Liver (tissue), 9 donors: Measurements from ENCODE around the gene FAM241B. TPM values are rescaled to one million over a fixed set of nuclear protein-coding genes. Genes with fewer than 3 reads are reported as not detected.

Experiments
- DNase-seq: peaks from one replicate; pipeline ENCODE4 v3.0.0-alpha.2; 2017; ENCODE audit warnings: low spot score
- H3K27ac ChIP-seq, 2 donors: one replicate each; pipeline ENCODE4 v1.7.0; 2013; ENCODE audit warnings: inconsistent platforms in 2 of 2, low read length in 2 of 2, control low read depth in 1 of 2, low read depth in 1 of 2, mild to moderate bottlenecking in 1 of 2
- H3K27me3 ChIP-seq, 4 donors: one replicate each; pipeline versions ENCODE4 v1.6.1 to v1.7.0; 2013; ENCODE audit warnings: low read length in 3 of 4, inconsistent platforms in 1 of 4, mild to moderate bottlenecking in 1 of 4, moderate library complexity in 1 of 4; ENCODE audit not compliant: control insufficient read depth in 4 of 4, insufficient read depth in 4 of 4
- H3K36me3 ChIP-seq, 4 donors: one replicate each; pipeline versions ENCODE4 v1.6.1 to v1.7.0; 2013; ENCODE audit warnings: low read length in 3 of 4, mild to moderate bottlenecking in 3 of 4, low read depth in 1 of 4, moderate library complexity in 1 of 4; ENCODE audit not compliant: control insufficient read depth in 4 of 4, insufficient read depth in 3 of 4
- H3K4me1 ChIP-seq, 4 donors: one replicate each; pipeline versions ENCODE4 v1.6.1 to v1.7.0; 2013; ENCODE audit warnings: low read length in 3 of 4, mild to moderate bottlenecking in 3 of 4, moderate library complexity in 1 of 4; ENCODE audit not compliant: control insufficient read depth in 4 of 4, insufficient read depth in 4 of 4
- H3K4me3 ChIP-seq, 3 donors: one replicate each; pipeline versions ENCODE4 v1.6.1 to v1.7.0; 2013; ENCODE audit warnings: low read length in 3 of 3, control low read depth in 1 of 3, low read depth in 1 of 3, mild to moderate bottlenecking in 1 of 3
- H3K9ac ChIP-seq, 2 donors: one replicate each; pipeline ENCODE4 v1.7.0; 2013; ENCODE audit warnings: low read length in 2 of 2, mild to moderate bottlenecking in 2 of 2, moderate library complexity in 2 of 2, control low read depth in 1 of 2, low read depth in 1 of 2
- H3K9me3 ChIP-seq, 4 donors: one replicate each; pipeline versions ENCODE4 v1.6.1 to v1.7.0; 2013; ENCODE audit warnings: low read length in 3 of 4; ENCODE audit not compliant: control insufficient read depth in 4 of 4
- EGR1 ChIP-seq, 2 donors: IDR thresholded peaks; 2 replicates each; pipeline ENCODE4 v1.6.1; 2016 to 2018; ENCODE audit warnings: antibody characterized with exemption in 2 of 2, low read depth in 2 of 2
- FOXA1 ChIP-seq: IDR thresholded peaks from 2 replicates; pipeline ENCODE4 v1.6.1; 2016; ENCODE audit warnings: antibody characterized with exemption
- FOXA2 ChIP-seq: IDR thresholded peaks from 2 replicates; pipeline ENCODE4 v1.6.1; 2016; ENCODE audit warnings: antibody characterized with exemption
- HNF4A ChIP-seq, 2 donors: conservative IDR thresholded peaks; 2 replicates each; pipeline ENCODE4 v1.6.1; 2016; ENCODE audit warnings: antibody characterized with exemption in 2 of 2, mild to moderate bottlenecking in 2 of 2
- JUND ChIP-seq, 2 donors: IDR thresholded peaks; 2 replicates each; pipeline ENCODE4 v1.6.1; 2016; ENCODE audit warnings: antibody characterized with exemption in 2 of 2
- NR2F2 ChIP-seq: IDR thresholded peaks from 2 replicates; pipeline ENCODE4 v1.6.1; 2016; ENCODE audit warnings: antibody characterized with exemption
- RAD21 ChIP-seq, 2 donors: IDR thresholded peaks; 2 replicates each; pipeline ENCODE4 v1.6.1; 2016; ENCODE audit warnings: antibody characterized with exemption in 2 of 2, mild to moderate bottlenecking in 2 of 2
- SP1 ChIP-seq: IDR thresholded peaks from 2 replicates; pipeline ENCODE4 v1.6.1; 2018; ENCODE audit warnings: antibody characterized with exemption, mild to moderate bottlenecking
- TAF1 ChIP-seq: conservative IDR thresholded peaks from 2 replicates; pipeline ENCODE4 v1.6.1; 2016; ENCODE audit warnings: antibody characterized with exemption, mild to moderate bottlenecking
- YY1 ChIP-seq: IDR thresholded peaks from 2 replicates; pipeline ENCODE4 v1.6.1; 2016; ENCODE audit warnings: antibody characterized with exemption, mild to moderate bottlenecking
- WGBS: extraction: QIAGEN DNeasy Blood & Tissue Kit; methylation state at CpG from one replicate; pipeline ENCODE4 v1.1.7; 2013; 5-methylcytosine and 5-hydroxymethylcytosine counted together
- polyA plus RNA-seq, 2 donors: library from polyadenylated mRNA; stranded (reverse) in 1 of 2; unstranded in 1 of 2; fragments of 200-250 nt in 1 of 2; fragments of >200 nt in 1 of 2; fragmentation: Nextera tagmentation in 1 of 2; extraction: Ambion mirVana in 1 of 2; gene quantifications; one replicate each; pipeline versions ENCODE4 v1.2.1 to v1.2.3, GENCODE V29; 2013 to 2015
- total RNA-seq, 2 donors: library from RNA; depleted of rRNA; stranded (reverse); fragments of >200 nt; gene quantifications; one replicate each; pipeline ENCODE4 v1.2.3, GENCODE V29; 2014
- TF ChIP-seq, protein P1 (sequence below): IDR thresholded peaks from 2 replicates; pipeline ENCODE4 v1.6.1; 2016; ENCODE audit warnings: antibody characterized with exemption, mild to moderate bottlenecking
- TF ChIP-seq, protein P2 (sequence below): IDR thresholded peaks from 2 replicates; pipeline ENCODE4 v1.6.1; 2016; ENCODE audit warnings: antibody characterized with exemption
- TF ChIP-seq, protein P3 (sequence below): IDR thresholded peaks from 2 replicates; pipeline ENCODE4 v1.6.1; 2016; ENCODE audit warnings: antibody characterized with exemption
- TF ChIP-seq, protein P4 (sequence below): IDR thresholded peaks from 2 replicates; pipeline ENCODE4 v1.6.1; 2016; ENCODE audit warnings: antibody characterized with exemption
- TF ChIP-seq, protein P5 (sequence below): fragments of 150-350 bp; IDR thresholded peaks from 2 replicates; pipeline ENCODE4 v1.5.1; 2017; ENCODE audit warnings: improper control_type of control experiment, low read depth, low read length; ENCODE audit not compliant: missing input control
- donor health status: healthy.
- donor health status: healthy.
- donor health status: healthy.
- donor health status: healthy.
- donor health status: healthy.

FAM241B gene
- total and polyA plus RNA-seq, 4 donors = 0.84 to 2.5 (median 1.7) TPM

DNA sequence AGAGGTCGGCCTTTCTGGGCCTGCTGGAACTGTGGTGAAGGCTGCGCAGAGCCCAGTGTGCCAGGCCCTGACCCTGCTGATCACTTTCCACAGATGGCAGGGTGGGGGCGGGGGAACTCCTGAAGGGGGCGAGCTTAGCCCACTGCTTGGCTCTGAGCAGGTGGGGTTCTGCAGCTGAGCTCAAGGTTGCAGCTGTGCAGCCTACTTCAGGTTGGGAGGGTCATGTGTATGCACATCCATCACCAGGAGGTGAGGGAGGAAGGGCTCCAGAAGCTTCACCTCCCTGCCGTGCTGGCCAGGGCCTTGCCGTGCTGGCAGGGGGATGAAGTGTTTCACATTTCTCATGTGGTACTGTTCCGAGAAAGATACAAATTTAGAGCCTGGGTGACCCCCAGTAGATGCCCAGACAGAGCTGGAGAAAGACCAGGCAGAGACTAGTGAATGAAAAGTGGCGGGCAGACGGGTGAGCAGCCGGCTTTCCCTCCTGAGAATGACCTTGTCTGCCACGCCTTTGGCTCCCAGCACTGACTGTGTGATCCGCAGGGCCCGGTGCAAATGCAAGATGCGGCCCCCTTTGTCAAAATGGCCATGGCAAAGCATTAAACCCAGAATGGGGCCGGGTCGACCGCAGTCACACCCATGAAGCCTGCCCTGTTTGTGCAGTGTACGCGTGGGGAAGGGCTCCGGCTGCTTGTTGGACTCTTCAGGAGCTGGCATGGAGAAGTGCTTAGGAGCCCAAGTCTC is 25.2 kb downstream of the FAM241B start:
- Histone ChIP-seq H3K36me3 (no peaks in the 10 kb centered on the region), H3K27me3 (no peaks in the 10 kb centered on the region), H3K9me3 (no peaks in the 10 kb centered on the region), H3K9ac (no peak overlapping the region), H3K4me3 (no peak overlapping the region), H3K4me1 (peaks cover 0 to 2% (median 0%) of the 10 kb centered on the region in 4 donors), H3K27ac (no peak overlapping the region)
- no peak for DNase-seq
- TF ChIP-seq EGR1 (IDR thresholded peaks at IDR 0.05; ENCODE audit: low read depth in 2 of 2) (no peak), YY1 (no peak), FOXA2 (no peak), RAD21 (IDR thresholded peaks at IDR 0.05) (no peak), SP1 (no peak), TAF1 (no peak), FOXA1 (no peak)
- TF ChIP-seq, protein P1, sequence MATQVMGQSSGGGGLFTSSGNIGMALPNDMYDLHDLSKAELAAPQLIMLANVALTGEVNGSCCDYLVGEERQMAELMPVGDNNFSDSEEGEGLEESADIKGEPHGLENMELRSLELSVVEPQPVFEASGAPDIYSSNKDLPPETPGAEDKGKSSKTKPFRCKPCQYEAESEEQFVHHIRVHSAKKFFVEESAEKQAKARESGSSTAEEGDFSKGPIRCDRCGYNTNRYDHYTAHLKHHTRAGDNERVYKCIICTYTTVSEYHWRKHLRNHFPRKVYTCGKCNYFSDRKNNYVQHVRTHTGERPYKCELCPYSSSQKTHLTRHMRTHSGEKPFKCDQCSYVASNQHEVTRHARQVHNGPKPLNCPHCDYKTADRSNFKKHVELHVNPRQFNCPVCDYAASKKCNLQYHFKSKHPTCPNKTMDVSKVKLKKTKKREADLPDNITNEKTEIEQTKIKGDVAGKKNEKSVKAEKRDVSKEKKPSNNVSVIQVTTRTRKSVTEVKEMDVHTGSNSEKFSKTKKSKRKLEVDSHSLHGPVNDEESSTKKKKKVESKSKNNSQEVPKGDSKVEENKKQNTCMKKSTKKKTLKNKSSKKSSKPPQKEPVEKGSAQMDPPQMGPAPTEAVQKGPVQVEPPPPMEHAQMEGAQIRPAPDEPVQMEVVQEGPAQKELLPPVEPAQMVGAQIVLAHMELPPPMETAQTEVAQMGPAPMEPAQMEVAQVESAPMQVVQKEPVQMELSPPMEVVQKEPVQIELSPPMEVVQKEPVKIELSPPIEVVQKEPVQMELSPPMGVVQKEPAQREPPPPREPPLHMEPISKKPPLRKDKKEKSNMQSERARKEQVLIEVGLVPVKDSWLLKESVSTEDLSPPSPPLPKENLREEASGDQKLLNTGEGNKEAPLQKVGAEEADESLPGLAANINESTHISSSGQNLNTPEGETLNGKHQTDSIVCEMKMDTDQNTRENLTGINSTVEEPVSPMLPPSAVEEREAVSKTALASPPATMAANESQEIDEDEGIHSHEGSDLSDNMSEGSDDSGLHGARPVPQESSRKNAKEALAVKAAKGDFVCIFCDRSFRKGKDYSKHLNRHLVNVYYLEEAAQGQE = no peak
- TF ChIP-seq, protein P2, sequence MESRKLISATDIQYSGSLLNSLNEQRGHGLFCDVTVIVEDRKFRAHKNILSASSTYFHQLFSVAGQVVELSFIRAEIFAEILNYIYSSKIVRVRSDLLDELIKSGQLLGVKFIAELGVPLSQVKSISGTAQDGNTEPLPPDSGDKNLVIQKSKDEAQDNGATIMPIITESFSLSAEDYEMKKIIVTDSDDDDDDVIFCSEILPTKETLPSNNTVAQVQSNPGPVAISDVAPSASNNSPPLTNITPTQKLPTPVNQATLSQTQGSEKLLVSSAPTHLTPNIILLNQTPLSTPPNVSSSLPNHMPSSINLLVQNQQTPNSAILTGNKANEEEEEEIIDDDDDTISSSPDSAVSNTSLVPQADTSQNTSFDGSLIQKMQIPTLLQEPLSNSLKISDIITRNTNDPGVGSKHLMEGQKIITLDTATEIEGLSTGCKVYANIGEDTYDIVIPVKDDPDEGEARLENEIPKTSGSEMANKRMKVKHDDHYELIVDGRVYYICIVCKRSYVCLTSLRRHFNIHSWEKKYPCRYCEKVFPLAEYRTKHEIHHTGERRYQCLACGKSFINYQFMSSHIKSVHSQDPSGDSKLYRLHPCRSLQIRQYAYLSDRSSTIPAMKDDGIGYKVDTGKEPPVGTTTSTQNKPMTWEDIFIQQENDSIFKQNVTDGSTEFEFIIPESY = no peak
- 92% methylated on average over 20 of the region's 20 CpGs for WGBS

DNA sequence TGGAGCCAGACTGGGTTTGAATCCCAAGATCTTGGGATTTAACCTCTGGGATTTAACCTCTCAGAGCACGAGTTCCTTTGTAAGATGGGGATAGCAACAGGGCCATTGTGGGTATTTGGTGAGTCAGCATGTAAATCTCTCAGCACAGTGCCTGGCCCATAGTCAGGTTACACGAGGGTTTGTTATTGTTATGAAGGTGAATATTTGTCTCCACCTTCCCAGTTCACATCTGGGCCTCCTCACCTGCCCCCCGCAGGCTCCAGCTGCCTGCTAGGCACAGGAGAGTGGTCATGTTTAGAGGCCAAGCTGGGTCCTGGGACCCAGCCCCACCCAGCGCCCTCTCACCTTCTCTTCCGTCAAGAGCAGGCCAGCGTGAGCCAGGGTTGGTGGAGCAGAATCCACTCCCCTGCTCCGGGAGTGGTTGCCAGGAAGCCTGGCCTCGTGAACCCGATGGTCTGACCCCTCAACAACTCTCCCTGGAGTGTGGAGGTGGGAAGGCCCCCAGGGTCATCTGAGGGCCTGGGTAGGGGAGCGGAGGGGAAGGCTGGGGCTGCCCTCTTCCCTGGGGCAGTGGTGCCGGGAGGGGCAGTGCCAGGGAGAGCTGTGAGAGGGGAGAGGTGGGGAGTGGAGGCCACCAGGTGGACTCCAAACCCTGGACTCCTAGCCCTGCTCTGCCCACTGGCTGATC is 26.0 kb downstream of the FAM241B start:
- TF ChIP-seq, protein P3, sequence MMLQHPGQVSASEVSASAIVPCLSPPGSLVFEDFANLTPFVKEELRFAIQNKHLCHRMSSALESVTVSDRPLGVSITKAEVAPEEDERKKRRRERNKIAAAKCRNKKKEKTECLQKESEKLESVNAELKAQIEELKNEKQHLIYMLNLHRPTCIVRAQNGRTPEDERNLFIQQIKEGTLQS = no peak
- TF ChIP-seq, protein P4, sequence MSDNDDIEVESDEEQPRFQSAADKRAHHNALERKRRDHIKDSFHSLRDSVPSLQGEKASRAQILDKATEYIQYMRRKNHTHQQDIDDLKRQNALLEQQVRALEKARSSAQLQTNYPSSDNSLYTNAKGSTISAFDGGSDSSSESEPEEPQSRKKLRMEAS = no peak
- TF ChIP-seq NR2F2 (no peak), HNF4A (conservative IDR thresholded peaks at IDR 0.05) (no peak), JUND (IDR thresholded peaks at IDR 0.05) (no peak), RAD21 (IDR thresholded peaks at IDR 0.05) (no peak)
- TF ChIP-seq, protein P2 = no peak
- TF ChIP-seq, protein P5, sequence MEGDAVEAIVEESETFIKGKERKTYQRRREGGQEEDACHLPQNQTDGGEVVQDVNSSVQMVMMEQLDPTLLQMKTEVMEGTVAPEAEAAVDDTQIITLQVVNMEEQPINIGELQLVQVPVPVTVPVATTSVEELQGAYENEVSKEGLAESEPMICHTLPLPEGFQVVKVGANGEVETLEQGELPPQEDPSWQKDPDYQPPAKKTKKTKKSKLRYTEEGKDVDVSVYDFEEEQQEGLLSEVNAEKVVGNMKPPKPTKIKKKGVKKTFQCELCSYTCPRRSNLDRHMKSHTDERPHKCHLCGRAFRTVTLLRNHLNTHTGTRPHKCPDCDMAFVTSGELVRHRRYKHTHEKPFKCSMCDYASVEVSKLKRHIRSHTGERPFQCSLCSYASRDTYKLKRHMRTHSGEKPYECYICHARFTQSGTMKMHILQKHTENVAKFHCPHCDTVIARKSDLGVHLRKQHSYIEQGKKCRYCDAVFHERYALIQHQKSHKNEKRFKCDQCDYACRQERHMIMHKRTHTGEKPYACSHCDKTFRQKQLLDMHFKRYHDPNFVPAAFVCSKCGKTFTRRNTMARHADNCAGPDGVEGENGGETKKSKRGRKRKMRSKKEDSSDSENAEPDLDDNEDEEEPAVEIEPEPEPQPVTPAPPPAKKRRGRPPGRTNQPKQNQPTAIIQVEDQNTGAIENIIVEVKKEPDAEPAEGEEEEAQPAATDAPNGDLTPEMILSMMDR = no peak

More for the DNA sequence above, 26.0 kb downstream of the FAM241B start:
- H3K9ac ChIP-seq = no peak overlapping the region
- no peaks in the 10 kb centered on the region for H3K27me3 ChIP-seq
- no peak overlapping the region for H3K4me3 ChIP-seq
- H3K9me3 ChIP-seq = no peaks in the 10 kb centered on the region
- no peak overlapping the region for H3K27ac ChIP-seq
- WGBS = 72% methylated on average over 11 of the region's 11 CpGs
- no peaks in the 10 kb centered on the region for H3K36me3 ChIP-seq
- H3K4me1 ChIP-seq = peaks cover 0 to 2% (median 0%) of the 10 kb centered on the region in 4 donors
- no peak for DNase-seq
